KOPT-K1 (cell line): ENCODE data around the gene APP.

Experiments
- H3K27ac ChIP-seq: fragments of 200-600 bp; sonication (generic); 2 replicates; pipeline ENCODE4 v1.5.1; 2016; ENCODE audit warnings: antibody characterized with exemption, mild to moderate bottlenecking, low read depth, low read length; ENCODE audit not compliant: poor library complexity, severe bottlenecking
- H3K36me3 ChIP-seq: fragments of 200-600 bp; sonication (generic); 2 replicates; pipeline ENCODE4 v1.5.1; 2017; ENCODE audit warnings: antibody characterized with exemption, mild to moderate bottlenecking, low read length, moderate library complexity; ENCODE audit not compliant: insufficient read depth
- H3K9me3 ChIP-seq: fragments of 200-600 bp; sonication (generic); 2 replicates; pipeline ENCODE4 v1.5.1; 2017; ENCODE audit warnings: antibody characterized with exemption, low read length, mild to moderate bottlenecking; ENCODE audit not compliant: insufficient read depth, poor library complexity, severe bottlenecking

Gene APP

DNA sequence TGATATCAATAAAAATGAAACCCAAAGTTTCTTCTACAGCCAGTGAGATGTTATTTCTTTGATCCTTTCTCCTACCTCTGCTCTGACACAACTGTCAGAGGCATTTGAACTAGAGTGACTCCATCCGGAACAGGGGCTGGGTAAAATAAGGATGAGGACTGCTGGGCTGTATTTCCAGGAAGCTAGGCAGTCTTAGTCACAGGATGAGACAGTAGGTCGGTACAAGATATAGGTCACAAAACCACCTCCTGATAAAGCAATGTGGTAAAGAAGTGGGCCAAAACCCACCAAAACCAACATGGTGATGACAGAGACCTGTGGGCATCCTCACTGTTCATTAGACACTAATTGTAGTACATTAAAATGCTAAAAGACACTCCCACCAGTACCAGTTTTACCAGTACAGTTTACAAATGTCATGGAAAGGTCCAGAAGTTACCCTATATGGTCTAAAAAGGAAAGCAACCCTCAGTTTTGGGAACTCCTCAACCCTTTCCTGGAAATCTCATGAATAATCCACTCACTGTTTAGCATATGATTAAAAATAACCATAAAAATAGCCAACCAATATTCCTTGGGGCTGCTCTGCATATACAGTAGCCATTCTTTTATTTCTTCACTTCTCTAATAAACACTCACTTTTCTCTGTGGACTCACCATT, 339.1 kb downstream of the APP start:
- H3K27ac ChIP-seq: no peak overlapping the region
- peaks cover 24% of the 10 kb centered on the region for H3K9me3 ChIP-seq
- H3K36me3 ChIP-seq: no peaks in the 10 kb centered on the region
